GM23338 (cell line): ENCODE data around the gene ANKMY2. TPM values are rescaled to one million over a fixed set of nuclear protein-coding genes. Genes with fewer than 3 reads are reported as not detected.
"Not testable (repeated sequence)": the region's sequence is repeated elsewhere in the genome, so short reads cannot be mapped to it uniquely, and the experiment has no call there.

Experiments
- ATAC-seq: fragments of 200-7000 bp; cut with Tn5 transposase; 3 replicates; pipeline ENCODE4 v1.9.1; 2020
- DNase-seq: peaks from one replicate; pipeline ENCODE4 v3.0.0-alpha.2; 2015; ENCODE audit warnings: low spot score
- H2AFZ ChIP-seq: fragments of 200-600 bp; sonication (generic); 2 replicates; pipeline ENCODE4 v1.8.0; 2016; ENCODE audit warnings: antibody characterized with exemption, mild to moderate bottlenecking, moderate library complexity
- H3F3A ChIP-seq: fragments of 200-600 bp; sonication (generic); replicated peaks from 2 replicates; pipeline ENCODE4 v1.8.0; 2017; ENCODE audit warnings: antibody characterized with exemption, mixed run types, low read depth
- H3K27ac ChIP-seq: fragments of 200-600 bp; sonication (generic); 2 replicates; pipeline ENCODE4 v1.6.1; 2016; ENCODE audit warnings: low read depth
- H3K27me3 ChIP-seq: fragments of 200-600 bp; sonication (generic); 2 replicates; pipeline ENCODE4 v1.8.0; 2016; ENCODE audit warnings: mild to moderate bottlenecking, mixed run types, moderate library complexity; ENCODE audit not compliant: insufficient read depth
- H3K36me3 ChIP-seq: fragments of 200-600 bp; sonication (generic); 2 replicates; pipeline ENCODE4 v1.8.0; 2016; ENCODE audit warnings: mild to moderate bottlenecking; ENCODE audit not compliant: insufficient read depth
- H3K4me1 ChIP-seq: fragments of 200-600 bp; sonication (generic); 2 replicates; pipeline ENCODE4 v1.8.0; 2016; ENCODE audit warnings: mild to moderate bottlenecking, moderate library complexity; ENCODE audit not compliant: insufficient read depth
- H3K4me2 ChIP-seq: fragments of 200-600 bp; sonication (generic); 2 replicates; pipeline ENCODE4 v1.7.1; 2017; ENCODE audit warnings: mixed run types
- H3K4me3 ChIP-seq: fragments of 200-600 bp; sonication (generic); 2 replicates; pipeline ENCODE4 v1.6.1; 2016; ENCODE audit warnings: mixed run types
- H3K79me2 ChIP-seq: fragments of 200-600 bp; sonication (generic); replicated peaks from 2 replicates; pipeline ENCODE4 v1.8.0; 2017; ENCODE audit warnings: mild to moderate bottlenecking; ENCODE audit not compliant: insufficient read depth
- H3K9me2 ChIP-seq: fragments of 200-600 bp; sonication (generic); 2 replicates; pipeline ENCODE4 v1.8.0; 2017; ENCODE audit not compliant: insufficient read depth
- H4K20me1 ChIP-seq: fragments of 200-600 bp; sonication (generic); replicated peaks from 2 replicates; pipeline ENCODE4 v1.8.0; 2017; ENCODE audit warnings: mild to moderate bottlenecking; ENCODE audit not compliant: insufficient read depth
- H3K27ac Mint-ChIP-seq: 2 replicates; pipeline ENCODE4 v1.8.0; 2020; ENCODE audit warnings: inconsistent platforms, mild to moderate bottlenecking, moderate library complexity, mixed read lengths
- H3K27me3 Mint-ChIP-seq: 3 replicates; pipeline ENCODE4 v1.8.0; 2022; ENCODE audit warnings: low read depth, mild to moderate bottlenecking, moderate library complexity, mixed read lengths, inconsistent platforms; ENCODE audit not compliant: insufficient read depth, poor library complexity
- H3K36me3 Mint-ChIP-seq: 3 replicates; pipeline ENCODE4 v1.8.0; 2021; ENCODE audit warnings: low read depth, mild to moderate bottlenecking, inconsistent platforms, moderate library complexity, mixed read lengths
- H3K4me1 Mint-ChIP-seq: 3 replicates; pipeline ENCODE4 v1.8.0; 2020; ENCODE audit warnings: mild to moderate bottlenecking, inconsistent platforms, mixed read lengths
- H3K4me3 Mint-ChIP-seq: 3 replicates; pipeline ENCODE4 v1.8.0; 2021; ENCODE audit warnings: moderate library complexity, mild to moderate bottlenecking, inconsistent platforms, mixed read lengths
- H3K9me3 Mint-ChIP-seq: 3 replicates; pipeline ENCODE4 v1.8.0; 2020; ENCODE audit warnings: moderate library complexity, mild to moderate bottlenecking, inconsistent platforms, mixed read lengths
- CREB1 ChIP-seq: fragments of 250-450 bp; sonication (Bioruptor Pico); IDR thresholded peaks from 2 replicates; pipeline ENCODE4 v1.5.0; 2020; ENCODE audit warnings: low read depth, mild to moderate bottlenecking, moderate library complexity
- EZH2 ChIP-seq: fragments of 200-600 bp; sonication (generic); IDR thresholded peaks from one replicate; pipeline ENCODE4 v1.8.0; 2017; ENCODE audit warnings: antibody characterized with exemption, mild to moderate bottlenecking, low read depth; ENCODE audit not compliant: unreplicated experiment
- EZH2phosphoT487 ChIP-seq: fragments of 200-600 bp; sonication (generic); IDR thresholded peaks from one replicate; pipeline ENCODE4 v1.8.1; 2018; ENCODE audit warnings: antibody characterized with exemption; ENCODE audit not compliant: unreplicated experiment
- NANOG ChIP-seq: IDR thresholded peaks from 2 replicates; pipeline ENCODE4 v1.6.1; 2016; ENCODE audit warnings: antibody characterized with exemption, borderline replicate concordance
- POLR2AphosphoS5 ChIP-seq: IDR thresholded peaks from 2 replicates; pipeline ENCODE4 v1.6.1; 2016; ENCODE audit warnings: antibody characterized with exemption, low read depth
- ZNF331 ChIP-seq: fragments of 250-450 bp; sonication (Bioruptor Pico); IDR thresholded peaks from 2 replicates; pipeline ENCODE4 v1.5.0; 2020; ENCODE audit warnings: low read depth, mild to moderate bottlenecking, moderate library complexity
- polyA plus RNA-seq: library from polyadenylated mRNA; unstranded; fragments of >200 nt; fragmentation: Nextera tagmentation; extraction: Ambion mirVana; gene quantifications from 2 replicates; pipeline ENCODE4 v1.2.1, GENCODE V29; 2016
- total RNA-seq: library from RNA; depleted of rRNA; stranded (reverse); fragments of >200 nt; shearing (Covaris generic); gene quantifications from 2 replicates; pipeline ENCODE4 v1.2.3, GENCODE V29; 2014
- TF ChIP-seq, protein P1 (sequence below): IDR thresholded peaks from one replicate; pipeline ENCODE4 v1.6.1; 2018; ENCODE audit warnings: antibody characterized with exemption; ENCODE audit not compliant: unreplicated experiment
- TF ChIP-seq, protein P2 (sequence below): fragments of 250-450 bp; sonication (Bioruptor Pico); IDR thresholded peaks from 2 replicates; pipeline ENCODE4 v1.5.0; 2020; ENCODE audit warnings: mild to moderate bottlenecking, moderate library complexity

Gene ANKMY2
- total and polyA plus RNA-seq, 2 experiments from 2014 or later, result 4.4 to 9.5 TPM

- Histone ChIP-seq H3K27ac (no peak overlapping the region), H2AFZ (no peak overlapping the region), H3K4me3 (no peak overlapping the region), H3K4me1 (no peaks in the 10 kb centered on the region), H3K27me3 (no peaks in the 10 kb centered on the region), H3K9me2 (no peaks in the 10 kb centered on the region), H3K79me2 (no peaks in the 10 kb centered on the region; the same call in 1 of the 2 replicates), H3F3A (no peaks in the 10 kb centered on the region), H3K36me3 (peaks cover 36% of the 10 kb centered on the region), H4K20me1 (no peaks in the 10 kb centered on the region; the same call in 1 of the 2 replicates), H3K4me2 (no peak overlapping the region)
- peak overlapping the region; percentile 24; the same call in 1 of the 2 replicates for H3K27ac Mint-ChIP-seq
- peaks cover 2% of the 10 kb centered on the region for H3K27me3 Mint-ChIP-seq
- H3K9me3 Mint-ChIP-seq, result no peaks in the 10 kb centered on the region
- DNase-seq, result no peak
- peaks cover 11% of the 10 kb centered on the region for H3K4me1 Mint-ChIP-seq
- H3K4me3 Mint-ChIP-seq, result no peak overlapping the region
- TF ChIP-seq ZNF331 (CRISPR knock-in tag) (no peak), EZH2phosphoT487 (no peak), CREB1 (CRISPR knock-in tag) (no peak), EZH2 (no peak), POLR2AphosphoS5 (no peak), NANOG (no peak)
- TF ChIP-seq, protein P1, sequence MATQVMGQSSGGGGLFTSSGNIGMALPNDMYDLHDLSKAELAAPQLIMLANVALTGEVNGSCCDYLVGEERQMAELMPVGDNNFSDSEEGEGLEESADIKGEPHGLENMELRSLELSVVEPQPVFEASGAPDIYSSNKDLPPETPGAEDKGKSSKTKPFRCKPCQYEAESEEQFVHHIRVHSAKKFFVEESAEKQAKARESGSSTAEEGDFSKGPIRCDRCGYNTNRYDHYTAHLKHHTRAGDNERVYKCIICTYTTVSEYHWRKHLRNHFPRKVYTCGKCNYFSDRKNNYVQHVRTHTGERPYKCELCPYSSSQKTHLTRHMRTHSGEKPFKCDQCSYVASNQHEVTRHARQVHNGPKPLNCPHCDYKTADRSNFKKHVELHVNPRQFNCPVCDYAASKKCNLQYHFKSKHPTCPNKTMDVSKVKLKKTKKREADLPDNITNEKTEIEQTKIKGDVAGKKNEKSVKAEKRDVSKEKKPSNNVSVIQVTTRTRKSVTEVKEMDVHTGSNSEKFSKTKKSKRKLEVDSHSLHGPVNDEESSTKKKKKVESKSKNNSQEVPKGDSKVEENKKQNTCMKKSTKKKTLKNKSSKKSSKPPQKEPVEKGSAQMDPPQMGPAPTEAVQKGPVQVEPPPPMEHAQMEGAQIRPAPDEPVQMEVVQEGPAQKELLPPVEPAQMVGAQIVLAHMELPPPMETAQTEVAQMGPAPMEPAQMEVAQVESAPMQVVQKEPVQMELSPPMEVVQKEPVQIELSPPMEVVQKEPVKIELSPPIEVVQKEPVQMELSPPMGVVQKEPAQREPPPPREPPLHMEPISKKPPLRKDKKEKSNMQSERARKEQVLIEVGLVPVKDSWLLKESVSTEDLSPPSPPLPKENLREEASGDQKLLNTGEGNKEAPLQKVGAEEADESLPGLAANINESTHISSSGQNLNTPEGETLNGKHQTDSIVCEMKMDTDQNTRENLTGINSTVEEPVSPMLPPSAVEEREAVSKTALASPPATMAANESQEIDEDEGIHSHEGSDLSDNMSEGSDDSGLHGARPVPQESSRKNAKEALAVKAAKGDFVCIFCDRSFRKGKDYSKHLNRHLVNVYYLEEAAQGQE, result no peak
- TF ChIP-seq, protein P2, sequence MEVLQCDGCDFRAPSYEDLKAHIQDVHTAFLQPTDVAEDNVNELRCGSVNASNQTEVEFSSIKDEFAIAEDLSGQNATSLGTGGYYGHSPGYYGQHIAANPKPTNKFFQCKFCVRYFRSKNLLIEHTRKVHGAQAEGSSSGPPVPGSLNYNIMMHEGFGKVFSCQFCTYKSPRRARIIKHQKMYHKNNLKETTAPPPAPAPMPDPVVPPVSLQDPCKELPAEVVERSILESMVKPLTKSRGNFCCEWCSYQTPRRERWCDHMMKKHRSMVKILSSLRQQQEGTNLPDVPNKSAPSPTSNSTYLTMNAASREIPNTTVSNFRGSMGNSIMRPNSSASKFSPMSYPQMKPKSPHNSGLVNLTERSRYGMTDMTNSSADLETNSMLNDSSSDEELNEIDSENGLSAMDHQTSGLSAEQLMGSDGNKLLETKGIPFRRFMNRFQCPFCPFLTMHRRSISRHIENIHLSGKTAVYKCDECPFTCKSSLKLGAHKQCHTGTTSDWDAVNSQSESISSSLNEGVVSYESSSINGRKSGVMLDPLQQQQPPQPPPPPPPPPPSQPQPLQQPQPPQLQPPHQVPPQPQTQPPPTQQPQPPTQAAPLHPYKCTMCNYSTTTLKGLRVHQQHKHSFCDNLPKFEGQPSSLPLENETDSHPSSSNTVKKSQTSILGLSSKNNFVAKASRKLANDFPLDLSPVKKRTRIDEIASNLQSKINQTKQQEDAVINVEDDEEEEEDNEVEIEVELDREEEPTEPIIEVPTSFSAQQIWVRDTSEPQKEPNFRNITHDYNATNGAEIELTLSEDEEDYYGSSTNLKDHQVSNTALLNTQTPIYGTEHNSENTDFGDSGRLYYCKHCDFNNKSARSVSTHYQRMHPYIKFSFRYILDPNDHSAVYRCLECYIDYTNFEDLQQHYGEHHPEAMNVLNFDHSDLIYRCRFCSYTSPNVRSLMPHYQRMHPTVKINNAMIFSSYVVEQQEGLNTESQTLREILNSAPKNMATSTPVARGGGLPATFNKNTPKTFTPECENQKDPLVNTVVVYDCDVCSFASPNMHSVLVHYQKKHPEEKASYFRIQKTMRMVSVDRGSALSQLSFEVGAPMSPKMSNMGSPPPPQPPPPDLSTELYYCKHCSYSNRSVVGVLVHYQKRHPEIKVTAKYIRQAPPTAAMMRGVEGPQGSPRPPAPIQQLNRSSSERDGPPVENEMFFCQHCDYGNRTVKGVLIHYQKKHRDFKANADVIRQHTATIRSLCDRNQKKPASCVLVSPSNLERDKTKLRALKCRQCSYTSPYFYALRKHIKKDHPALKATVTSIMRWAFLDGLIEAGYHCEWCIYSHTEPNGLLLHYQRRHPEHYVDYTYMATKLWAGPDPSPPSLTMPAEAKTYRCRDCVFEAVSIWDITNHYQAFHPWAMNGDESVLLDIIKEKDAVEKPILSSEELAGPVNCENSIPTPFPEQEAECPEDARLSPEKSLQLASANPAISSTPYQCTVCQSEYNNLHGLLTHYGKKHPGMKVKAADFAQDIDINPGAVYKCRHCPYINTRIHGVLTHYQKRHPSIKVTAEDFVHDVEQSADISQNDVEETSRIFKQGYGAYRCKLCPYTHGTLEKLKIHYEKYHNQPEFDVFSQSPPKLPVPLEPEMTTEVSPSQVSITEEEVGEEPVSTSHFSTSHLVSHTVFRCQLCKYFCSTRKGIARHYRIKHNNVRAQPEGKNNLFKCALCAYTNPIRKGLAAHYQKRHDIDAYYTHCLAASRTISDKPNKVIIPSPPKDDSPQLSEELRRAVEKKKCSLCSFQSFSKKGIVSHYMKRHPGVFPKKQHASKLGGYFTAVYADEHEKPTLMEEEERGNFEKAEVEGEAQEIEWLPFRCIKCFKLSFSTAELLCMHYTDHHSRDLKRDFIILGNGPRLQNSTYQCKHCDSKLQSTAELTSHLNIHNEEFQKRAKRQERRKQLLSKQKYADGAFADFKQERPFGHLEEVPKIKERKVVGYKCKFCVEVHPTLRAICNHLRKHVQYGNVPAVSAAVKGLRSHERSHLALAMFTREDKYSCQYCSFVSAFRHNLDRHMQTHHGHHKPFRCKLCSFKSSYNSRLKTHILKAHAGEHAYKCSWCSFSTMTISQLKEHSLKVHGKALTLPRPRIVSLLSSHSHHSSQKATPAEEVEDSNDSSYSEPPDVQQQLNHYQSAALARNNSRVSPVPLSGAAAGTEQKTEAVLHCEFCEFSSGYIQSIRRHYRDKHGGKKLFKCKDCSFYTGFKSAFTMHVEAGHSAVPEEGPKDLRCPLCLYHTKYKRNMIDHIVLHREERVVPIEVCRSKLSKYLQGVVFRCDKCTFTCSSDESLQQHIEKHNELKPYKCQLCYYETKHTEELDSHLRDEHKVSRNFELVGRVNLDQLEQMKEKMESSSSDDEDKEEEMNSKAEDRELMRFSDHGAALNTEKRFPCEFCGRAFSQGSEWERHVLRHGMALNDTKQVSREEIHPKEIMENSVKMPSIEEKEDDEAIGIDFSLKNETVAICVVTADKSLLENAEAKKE (CRISPR knock-in tag), result no peak
- no peak; the same call in 2 of the 3 replicates for ATAC-seq
- H3K36me3 Mint-ChIP-seq, result peaks cover 58% of the 10 kb centered on the region
Measured at GRCh38 chr7:16684935-16685334, 39.4 kb upstream of the ANKMY2 start.

DNA sequence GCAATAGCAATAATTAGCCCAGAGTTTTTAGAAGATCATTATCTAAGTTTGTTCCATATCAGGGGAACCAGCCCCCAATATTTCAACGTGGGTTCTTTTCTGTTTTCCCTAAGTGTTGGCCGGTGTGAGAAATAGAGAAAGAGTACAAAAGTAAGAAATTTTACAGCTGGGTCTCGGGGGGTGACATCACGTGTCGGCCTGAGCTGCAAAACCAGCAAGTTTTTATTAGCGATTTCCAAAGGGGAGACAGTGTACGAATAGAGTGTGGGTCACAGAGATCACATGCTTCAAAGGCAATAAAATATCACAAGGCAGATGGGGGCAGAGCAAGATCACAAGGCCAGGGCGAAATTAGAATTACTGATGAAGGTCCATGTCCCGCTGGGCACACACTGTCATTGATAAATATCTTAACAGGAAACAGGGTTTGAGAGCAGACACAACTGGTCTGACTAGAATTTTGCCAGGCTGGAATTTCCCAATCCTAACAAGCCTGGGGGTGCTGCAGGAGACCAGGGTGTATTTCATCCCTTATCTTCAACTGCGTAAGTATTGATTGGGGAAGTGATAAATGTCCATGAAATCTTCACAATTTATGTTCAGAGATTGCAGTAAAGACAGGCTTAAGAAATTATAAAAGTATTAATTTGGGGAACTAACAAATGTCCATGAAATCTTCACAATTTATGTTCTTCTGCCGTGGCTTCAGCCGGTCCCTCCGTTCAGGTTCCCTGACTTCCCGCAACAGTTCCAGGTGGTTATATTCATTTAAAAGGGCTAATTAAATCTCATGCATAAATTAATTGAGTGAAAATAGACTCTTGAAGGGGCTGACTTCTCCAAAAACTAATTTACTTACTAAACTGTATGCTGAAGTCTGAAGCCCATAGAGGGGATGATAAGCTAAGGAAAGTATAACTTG, 33.4 kb upstream of the ANKMY2 start:
- not testable (repeated sequence) for H3K27me3 ChIP-seq, H3K4me2 ChIP-seq, H2AFZ ChIP-seq, ATAC-seq, H3K27ac ChIP-seq, H3K27me3 Mint-ChIP-seq, H3K4me1 ChIP-seq, H3K9me3 Mint-ChIP-seq, H3K4me1 Mint-ChIP-seq, H3F3A ChIP-seq, H4K20me1 ChIP-seq, H3K4me3 ChIP-seq, H3K9me2 ChIP-seq, DNase-seq
- Histone ChIP-seq H3K36me3 (peaks cover 37% of the 10 kb centered on the region; the same call in 1 of the 2 replicates), H3K79me2 (peaks cover 13% of the 10 kb centered on the region)
- H3K36me3 Mint-ChIP-seq, result peaks cover 78% of the 10 kb centered on the region
- H3K27ac Mint-ChIP-seq, result peak overlapping the region; percentile 57
- H3K4me3 Mint-ChIP-seq, result peak overlapping the region; percentile 4; the same call in 1 of the 3 replicates
